Heart left ventricle (tissue), 16 donors: ENCODE results near the gene ZNF516. TPM values are rescaled to one million over a fixed set of nuclear protein-coding genes. Genes with fewer than 3 reads are reported as not detected.

Source experiments
- ATAC-seq, 4 donors: fragments of 200-7000 bp; cut with Tn5 transposase; one replicate each; pipeline ENCODE4 v1.9.1; 2020 to 2022; ENCODE audit warnings: moderate library complexity in 4 of 4, mild to moderate bottlenecking in 3 of 4, moderate number of reproducible peaks in 1 of 4
- DNase-seq, 5 donors: peaks; one replicate each; pipeline ENCODE4 v3.0.0-alpha.2; 2020
- H3K27ac ChIP-seq, 12 donors: fragments of 200-600 bp; sonication (generic) in 4 of 12; one replicate each; pipeline versions ENCODE4 v1.5.0 to v1.8.0; 2016 to 2022; ENCODE audit warnings: mild to moderate bottlenecking in 2 of 12
- H3K27me3 ChIP-seq, 9 donors: fragments of 200-600 bp; sonication (generic) in 2 of 9; one replicate each; pipeline versions ENCODE4 v1.5.1 to v1.8.0; 2016 to 2022; ENCODE audit warnings: mild to moderate bottlenecking in 3 of 9
- H3K36me3 ChIP-seq, 9 donors: fragments of 200-600 bp; sonication (generic) in 2 of 9; one replicate each; pipeline versions ENCODE4 v1.5.0 to v1.8.0; 2018 to 2022; ENCODE audit warnings: mild to moderate bottlenecking in 2 of 9
- H3K4me1 ChIP-seq, 12 donors: fragments of 200-600 bp; sonication (generic) in 4 of 12; one replicate each; pipeline versions ENCODE4 v1.5.0 to v1.8.0; 2016 to 2022; ENCODE audit warnings: mild to moderate bottlenecking in 3 of 12
- H3K4me3 ChIP-seq, 12 donors: fragments of 200-600 bp; sonication (generic) in 4 of 12; one replicate each; pipeline versions ENCODE4 v1.5.0 to v1.8.0; 2017 to 2022; ENCODE audit warnings: mild to moderate bottlenecking in 9 of 12, moderate library complexity in 4 of 12
- H3K9me3 ChIP-seq, 12 donors: fragments of 200-600 bp; sonication (generic) in 4 of 12; one replicate each; pipeline versions ENCODE4 v1.5.0 to v1.8.0; 2016 to 2022; ENCODE audit warnings: mild to moderate bottlenecking in 1 of 12
- POLR2A ChIP-seq, 2 donors: fragments of 450-650 bp; IDR thresholded peaks; one replicate each; pipeline ENCODE4 v1.6.1; 2017; ENCODE audit warnings: antibody characterized with exemption in 2 of 2, mild to moderate bottlenecking in 2 of 2, moderate library complexity in 2 of 2
- WGBS, 4 donors: extraction: QIAGEN DNeasy Blood & Tissue Kit in 2 of 4; methylation state at CpG; one replicate each; pipeline versions ENCODE4 v1.1.5 to v1.1.7; 2013 to 2018; 5-methylcytosine and 5-hydroxymethylcytosine counted together
- intact Hi-C, 10 donors: fragments of 100-400 bp; cut with DNase I; formaldehyde crosslinking; loops; one replicate each; pipeline versions ENCODE4 v1.11.1 to v1.14.2; 2022
- polyA plus RNA-seq, 2 donors: library from polyadenylated mRNA; stranded (reverse); fragments of 200-250 nt; gene quantifications; one replicate each; pipeline ENCODE4 v1.2.3, GENCODE V29; 2013
- total RNA-seq, 9 donors: library from RNA; depleted of rRNA in 2 of 9; stranded (reverse); fragments of >200 nt in 2 of 9; fragmentation: NEBNext Ultra II Directional in 3 of 9; extraction: Animal tissue kit (Norgen Biotek cat#: 25700) in 3 of 9; gene quantifications; one replicate each; pipeline versions ENCODE4 v1.1.0 to v1.2.4, GENCODE V29; 2016 to 2023
- TF ChIP-seq, protein P1 (sequence below), 12 donors: fragments of 200-600 bp; sonication (generic) in 4 of 12; IDR thresholded peaks; one replicate each; pipeline versions ENCODE4 v1.5.0 to v1.8.0; 2018 to 2022; ENCODE audit warnings: antibody characterized with exemption in 12 of 12, mild to moderate bottlenecking in 5 of 12
- donor health status: ischemic (EF 13 %, LVEDD 7.1; RV severe dilation, severe dysfunction).
- donor health status: healthy with polysubstance abuse.
- donor health status: DM: no; HTN: yes; CAD: no.
- donor health status: DM: no; HTN: no; CAD: no.
- donor health status: ischemic (EF 25% LVEDD 6.9; RV normal size, moderate dysfunction).
- donor health status: ischemic (EF 25% LVEDD 5.7; RV mildly dilated, moderate dysfunction).
- donor health status: healthy.
- donor health status: DM: yes; HTN: yes; CAD: no.
- donor health status: ischemic (EF 35%, LVEDD 5.7; RV mildly dilated, moderate dysfunction).
- donor health status: nonischemic (EF 11% LVEDD 7.7; RV severe dilation, severe dysfunction).
- donor health status: DM: yes; HTN: yes; CAD: no.
- donor health status: PGD.
- donor health status: ischemic (EF 29% LVEDD 5.4; RV normal size, mild dysfunction).
- donor health status: nonischemic (EF 23%, LVEDD 6.1; RV moderate dilation, normal function).

The ZNF516 gene
- total and polyA plus RNA-seq, 11 donors, result 4.8 to 24.8 (median 14.6) TPM

DNA sequence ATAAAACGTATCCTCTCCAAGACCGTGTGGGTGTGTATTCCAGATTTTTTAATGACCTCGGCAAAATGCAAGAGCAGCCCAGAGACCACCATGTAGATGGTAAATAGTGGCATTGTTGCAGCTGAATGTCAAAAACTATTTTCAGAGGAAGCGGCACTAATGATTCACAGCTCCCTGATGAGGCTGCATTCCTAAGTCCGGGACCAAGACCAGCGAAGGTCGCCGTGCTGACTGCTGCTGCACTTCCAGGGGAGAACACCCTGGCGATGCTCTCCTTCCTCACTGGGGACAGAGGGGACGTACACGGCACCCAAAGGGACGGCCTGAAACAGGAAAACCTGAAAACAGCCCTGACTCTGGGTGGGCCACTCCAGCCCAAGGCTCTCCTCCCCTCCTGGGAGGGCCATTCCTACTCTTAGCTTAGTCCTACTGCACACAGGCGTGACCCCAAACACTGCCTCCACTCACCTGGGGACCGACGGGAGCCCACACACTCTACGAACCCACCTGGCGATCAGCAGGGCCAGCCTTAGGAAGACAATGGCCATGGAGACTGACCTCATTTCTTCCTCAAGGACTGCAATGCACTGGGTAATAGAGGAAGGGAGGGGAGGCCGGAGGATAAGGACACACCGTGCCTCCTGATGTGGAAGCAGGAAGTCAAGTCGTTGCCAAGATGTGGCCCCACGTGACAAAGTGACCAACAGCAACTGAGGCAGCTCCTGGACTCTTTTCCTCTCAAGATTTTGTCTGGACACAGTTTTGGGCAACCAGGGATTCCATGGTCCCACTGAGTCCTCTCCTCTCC is 82.8 kb downstream of the ZNF516 start:
- ATAC-seq (peak in 1 of 4 donors; percentile 24), DNase-seq (no peak)
- peaks cover 0 to 60% (median 22%) of the 10 kb centered on the region in 12 donors for H3K4me1 ChIP-seq
- no peaks in the 10 kb centered on the region for H3K27me3 ChIP-seq
- intact Hi-C loops, result loop anchor here in 1 of 10 donors (10.0 kb wide), 1 partner anchor 83 kb away; the partner anchor contains the start of gene ZNF516
- H3K4me3 ChIP-seq, result no peak overlapping the region
- H3K27ac ChIP-seq, result no peak overlapping the region
- H3K9me3 ChIP-seq, result no peaks in the 10 kb centered on the region
- peaks cover 0 to 5% (median 0%) of the 10 kb centered on the region in 9 donors for H3K36me3 ChIP-seq
- 75 to 87% (median 78%) methylated on average over 20 to 21 of the region's 21 CpGs for WGBS, 4 donors
- no peak for TF ChIP-seq POLR2A (IDR thresholded peaks at IDR 0.05)
- TF ChIP-seq, protein P1, sequence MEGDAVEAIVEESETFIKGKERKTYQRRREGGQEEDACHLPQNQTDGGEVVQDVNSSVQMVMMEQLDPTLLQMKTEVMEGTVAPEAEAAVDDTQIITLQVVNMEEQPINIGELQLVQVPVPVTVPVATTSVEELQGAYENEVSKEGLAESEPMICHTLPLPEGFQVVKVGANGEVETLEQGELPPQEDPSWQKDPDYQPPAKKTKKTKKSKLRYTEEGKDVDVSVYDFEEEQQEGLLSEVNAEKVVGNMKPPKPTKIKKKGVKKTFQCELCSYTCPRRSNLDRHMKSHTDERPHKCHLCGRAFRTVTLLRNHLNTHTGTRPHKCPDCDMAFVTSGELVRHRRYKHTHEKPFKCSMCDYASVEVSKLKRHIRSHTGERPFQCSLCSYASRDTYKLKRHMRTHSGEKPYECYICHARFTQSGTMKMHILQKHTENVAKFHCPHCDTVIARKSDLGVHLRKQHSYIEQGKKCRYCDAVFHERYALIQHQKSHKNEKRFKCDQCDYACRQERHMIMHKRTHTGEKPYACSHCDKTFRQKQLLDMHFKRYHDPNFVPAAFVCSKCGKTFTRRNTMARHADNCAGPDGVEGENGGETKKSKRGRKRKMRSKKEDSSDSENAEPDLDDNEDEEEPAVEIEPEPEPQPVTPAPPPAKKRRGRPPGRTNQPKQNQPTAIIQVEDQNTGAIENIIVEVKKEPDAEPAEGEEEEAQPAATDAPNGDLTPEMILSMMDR (IDR thresholded peaks at IDR 0.05), result no peak

DNA sequence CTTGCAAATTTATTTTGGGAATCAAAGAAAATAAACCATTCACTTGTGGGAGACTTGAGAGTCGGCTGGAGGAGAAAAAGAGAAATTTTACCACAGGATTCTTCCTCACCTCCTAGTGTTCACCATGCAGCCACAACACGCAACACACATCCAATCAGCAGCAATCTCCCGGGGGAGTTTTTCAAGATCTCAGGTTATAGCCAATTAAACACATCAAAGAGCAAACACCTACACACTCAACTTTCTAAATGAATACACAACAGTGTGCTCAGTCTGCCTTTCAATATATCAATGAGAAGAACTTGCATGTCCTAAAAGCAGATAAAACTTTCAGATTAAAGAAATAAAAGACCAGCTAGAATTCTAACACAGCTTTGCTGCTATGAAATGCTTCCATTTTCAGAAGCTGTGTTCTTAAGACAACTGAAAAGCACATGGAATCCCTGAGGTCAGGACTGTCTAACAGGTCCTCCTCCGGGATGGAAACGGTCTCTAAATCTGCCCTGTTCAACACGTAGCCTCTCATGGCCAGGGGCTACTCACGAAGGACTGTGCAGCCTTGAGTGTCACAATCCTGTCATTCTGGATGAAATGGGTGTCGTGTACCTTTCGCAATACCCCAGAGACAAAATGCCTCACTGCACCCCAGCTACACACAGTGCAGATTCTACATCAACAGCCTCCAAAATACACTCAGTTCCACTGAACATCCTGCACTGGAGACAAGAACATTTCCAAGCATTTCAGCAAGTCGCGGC is 84.2 kb downstream of the ZNF516 start:
- Histone ChIP-seq H3K36me3 (peaks cover 0 to 5% (median 0%) of the 10 kb centered on the region in 9 donors), H3K4me1 (peaks cover 0 to 51% (median 17%) of the 10 kb centered on the region in 12 donors), H3K27me3 (no peaks in the 10 kb centered on the region), H3K4me3 (no peak overlapping the region), H3K9me3 (no peaks in the 10 kb centered on the region), H3K27ac (no peak overlapping the region)
- 92 to 96% (median 92%) methylated on average over 11 of the region's 11 CpGs for WGBS, 4 donors
- intact Hi-C loops, result loop anchor here in 1 of 10 donors (10.0 kb wide), 1 partner anchor 84 kb away; the partner anchor contains the start of gene ZNF516
- ATAC-seq (no peak), DNase-seq (no peak)
- no peak for TF ChIP-seq POLR2A (IDR thresholded peaks at IDR 0.05)

DNA sequence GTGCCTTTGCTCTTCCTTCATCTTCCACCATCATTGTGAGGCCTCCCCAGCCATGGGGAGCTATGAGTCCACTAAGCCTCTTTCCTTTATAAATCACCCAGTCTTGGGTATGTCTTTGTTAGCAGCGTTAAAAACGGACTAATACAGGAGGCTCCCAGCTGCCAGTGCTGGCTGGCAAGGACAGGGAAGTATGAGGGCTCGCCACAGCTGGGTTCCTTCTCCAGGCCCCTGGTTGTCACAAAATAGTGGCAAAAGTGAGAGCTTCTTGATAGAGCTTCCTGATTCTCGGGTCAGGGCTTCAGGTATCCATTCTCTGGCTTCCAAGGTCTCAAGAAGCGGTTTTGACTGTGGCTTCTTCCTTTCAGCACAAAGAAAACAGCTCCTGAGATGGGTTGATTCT is 85.0 kb downstream of the ZNF516 start:
- no peaks in the 10 kb centered on the region for H3K27me3 ChIP-seq
- no peak overlapping the region for H3K4me3 ChIP-seq
- peaks cover 0 to 5% (median 0%) of the 10 kb centered on the region in 9 donors for H3K36me3 ChIP-seq
- WGBS, 4 donors, result 78 to 98% (median 96%) methylated on average over 5 of the region's 5 CpGs
- peaks cover 0 to 45% (median 15%) of the 10 kb centered on the region in 12 donors for H3K4me1 ChIP-seq
- H3K27ac ChIP-seq, result no peak overlapping the region
- ATAC-seq, result no peak
- no peak for DNase-seq
- no peaks in the 10 kb centered on the region for H3K9me3 ChIP-seq
- intact Hi-C loops, result loop anchor here in 1 of 10 donors (10.0 kb wide), 1 partner anchor 85 kb away; the partner anchor contains the start of gene ZNF516
- TF ChIP-seq, protein P1 (IDR thresholded peaks at IDR 0.05), result no peak
- no peak for TF ChIP-seq POLR2A (IDR thresholded peaks at IDR 0.05)

DNA sequence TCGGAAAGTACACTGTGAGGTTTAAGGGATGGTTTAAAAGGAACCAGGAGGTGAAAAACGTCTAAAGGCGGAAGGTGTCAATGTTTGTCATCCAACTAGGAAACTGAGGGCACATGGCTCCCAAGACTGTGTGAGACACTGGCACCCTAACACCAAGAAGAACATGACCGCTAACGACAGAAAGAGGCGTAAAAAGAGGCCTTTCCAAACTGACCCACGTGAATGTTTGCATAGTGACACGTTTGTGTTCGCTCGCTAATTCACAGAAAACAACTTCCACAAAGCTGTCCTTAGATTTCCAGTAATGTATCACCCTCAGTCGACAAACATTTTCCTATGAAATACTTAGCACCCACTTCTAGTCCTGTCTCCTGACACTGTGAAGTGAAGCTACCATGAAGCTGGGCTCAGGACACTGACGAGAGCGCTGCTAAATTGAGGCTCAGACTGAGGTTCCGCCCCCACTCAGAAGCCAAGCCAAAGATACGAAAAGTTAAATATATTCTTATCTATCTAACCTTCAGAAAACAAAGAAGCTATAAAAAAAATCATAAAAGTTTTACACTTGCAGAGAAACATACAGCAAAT is 86.5 kb downstream of the ZNF516 start:
- DNase-seq, result no peak
- Histone ChIP-seq H3K4me1 (peaks cover 0 to 40% (median 13%) of the 10 kb centered on the region in 12 donors), H3K4me3 (no peak overlapping the region), H3K9me3 (no peaks in the 10 kb centered on the region), H3K36me3 (peaks cover 0 to 5% (median 0%) of the 10 kb centered on the region in 9 donors), H3K27me3 (no peaks in the 10 kb centered on the region), H3K27ac (no peak overlapping the region)
- 74 to 77% (median 75%) methylated on average over 15 of the region's 15 CpGs for WGBS, 4 donors
- intact Hi-C loops, result loop anchor here in 1 of 10 donors (5.0 kb wide), 1 partner anchor 84 kb away; no protein-coding TSS in a partner anchor
- ATAC-seq, result peak in 2 of 4 donors; percentile 32 to 40
- TF ChIP-seq, protein P1 (IDR thresholded peaks at IDR 0.05), result no peak
- TF ChIP-seq POLR2A (IDR thresholded peaks at IDR 0.05), result no peak
